Tibial nerve (tissue), 4 donors: ENCODE measurements around the gene ZACN. TPM values are rescaled to one million over a fixed set of nuclear protein-coding genes. Genes with fewer than 3 reads are reported as not detected.

Experiments
- DNase-seq, 2 donors: peaks; one replicate each; pipeline ENCODE4 v3.0.0-alpha.2; 2019; ENCODE audit warnings: low spot score in 2 of 2
- H3K27ac ChIP-seq, 4 donors: fragments of 200-600 bp; sonication (generic) in 3 of 4; one replicate each; pipeline ENCODE4 v1.5.1; 2017 to 2019; ENCODE audit warnings: mild to moderate bottlenecking in 1 of 4
- H3K27me3 ChIP-seq, 2 donors: fragments of 200-600 bp; sonication (generic) in 1 of 2; one replicate each; pipeline versions ENCODE4 v1.5.1 to v1.6.0; 2017 to 2019
- H3K36me3 ChIP-seq, 3 donors: fragments of 200-600 bp; sonication (generic); one replicate each; pipeline ENCODE4 v1.5.1; 2018 to 2019
- H3K4me1 ChIP-seq, 4 donors: fragments of 200-600 bp; sonication (generic) in 3 of 4; one replicate each; pipeline ENCODE4 v1.5.1; 2017 to 2019
- H3K4me3 ChIP-seq, 4 donors: fragments of 200-600 bp; sonication (generic) in 3 of 4; one replicate each; pipeline ENCODE4 v1.5.1; 2017 to 2019; ENCODE audit warnings: mild to moderate bottlenecking in 1 of 4, moderate library complexity in 1 of 4
- H3K9me3 ChIP-seq, 4 donors: fragments of 200-600 bp; sonication (generic) in 3 of 4; one replicate each; pipeline ENCODE4 v1.5.1; 2017 to 2019
- EP300 ChIP-seq, 2 donors: sonication (generic); formaldehyde crosslinking; IDR thresholded peaks; one replicate each; pipeline ENCODE4 v1.6.1; 2017; ENCODE audit warnings: antibody characterized with exemption in 2 of 2, mild to moderate bottlenecking in 1 of 2
- POLR2A ChIP-seq, 2 donors: fragments of 450-650 bp; IDR thresholded peaks; one replicate each; pipeline ENCODE4 v1.6.1; 2017; ENCODE audit warnings: antibody characterized with exemption in 2 of 2, mild to moderate bottlenecking in 2 of 2, moderate library complexity in 2 of 2
- WGBS, 2 donors: methylation state at CpG; one replicate each; pipeline ENCODE4 v1.1.5; 2018; 5-methylcytosine and 5-hydroxymethylcytosine counted together
- total RNA-seq, 4 donors: library from RNA; depleted of rRNA; stranded (reverse); fragments of >200 nt; gene quantifications; one replicate each; pipeline ENCODE4 v1.1.0, GENCODE V29; 2016
- TF ChIP-seq, protein P1 (sequence below), 5 experiments: fragments of 200-600 bp in 3 of 5; fragments of 450-650 bp in 2 of 5; sonication (generic) in 3 of 5; IDR thresholded peaks; one replicate each; pipeline ENCODE4 v1.5.1; 2016 to 2019; ENCODE audit warnings: antibody characterized with exemption in 5 of 5, mild to moderate bottlenecking in 3 of 5, moderate library complexity in 2 of 5

Gene ZACN
- total RNA-seq, 4 donors from 2014 or later: not detected

DNA sequence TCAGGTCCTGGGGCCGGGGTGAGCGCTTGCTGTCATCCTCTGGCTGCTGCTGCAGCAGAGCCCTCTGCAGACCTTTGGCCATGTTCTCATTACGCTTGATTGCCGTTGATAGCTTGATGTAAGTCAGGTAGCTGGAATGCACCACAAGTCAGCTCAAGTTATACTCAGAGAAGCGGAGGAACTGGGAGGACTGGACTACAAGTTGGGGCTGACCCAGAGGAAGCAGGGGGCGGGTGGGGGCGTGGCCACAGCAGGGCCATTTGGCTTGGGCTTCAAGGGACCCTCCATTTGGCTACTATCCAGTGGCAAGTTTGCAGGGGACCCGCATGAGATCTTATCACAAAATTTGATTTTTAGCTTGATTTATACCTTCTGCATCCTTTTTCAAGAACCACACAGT is 32.9 kb upstream of the ZACN start:
- WGBS, 2 donors: 90 to 95% methylated on average over 8 of the region's 8 CpGs

DNA sequence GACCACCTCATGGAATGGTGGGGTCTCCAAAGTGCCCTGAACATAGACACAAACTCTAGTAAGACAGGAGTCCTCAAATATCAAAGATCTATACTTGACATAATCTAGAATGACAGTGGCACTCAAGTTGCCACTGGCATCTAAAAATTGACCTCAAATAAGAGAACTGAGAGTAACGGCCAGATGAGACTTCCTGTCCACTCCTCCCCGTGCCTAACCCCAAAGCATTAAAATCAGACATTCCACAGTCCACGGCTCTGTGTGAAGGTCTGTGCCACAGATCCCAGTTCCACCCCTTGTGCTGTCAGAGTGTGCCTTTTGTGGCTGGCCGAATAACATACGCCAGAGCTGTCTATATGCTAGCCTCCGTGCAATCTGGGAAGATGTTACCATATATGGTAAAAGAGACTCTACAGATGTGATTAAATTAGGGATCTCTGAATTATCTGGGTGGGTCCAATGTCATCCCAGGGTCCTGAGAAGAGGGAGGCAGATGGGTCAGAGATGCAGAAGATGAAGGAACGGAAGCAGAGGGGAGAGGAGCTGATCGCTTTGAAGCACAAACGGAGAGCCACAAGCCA is 30.9 kb upstream of the ZACN start:
- 72 to 84% methylated on average over 9 of the region's 9 CpGs for WGBS, 2 donors
- Histone ChIP-seq H3K27me3 (no peaks in the 10 kb centered on the region), H3K36me3 (peaks cover 10 to 100% (median 42%) of the 10 kb centered on the region in 3 donors), H3K4me3 (no peak overlapping the region), H3K9me3 (no peaks in the 10 kb centered on the region), H3K4me1 (no peaks in the 10 kb centered on the region), H3K27ac (no peak overlapping the region)
- no peak for TF ChIP-seq POLR2A (IDR thresholded peaks at IDR 0.05)
- TF ChIP-seq, protein P1, sequence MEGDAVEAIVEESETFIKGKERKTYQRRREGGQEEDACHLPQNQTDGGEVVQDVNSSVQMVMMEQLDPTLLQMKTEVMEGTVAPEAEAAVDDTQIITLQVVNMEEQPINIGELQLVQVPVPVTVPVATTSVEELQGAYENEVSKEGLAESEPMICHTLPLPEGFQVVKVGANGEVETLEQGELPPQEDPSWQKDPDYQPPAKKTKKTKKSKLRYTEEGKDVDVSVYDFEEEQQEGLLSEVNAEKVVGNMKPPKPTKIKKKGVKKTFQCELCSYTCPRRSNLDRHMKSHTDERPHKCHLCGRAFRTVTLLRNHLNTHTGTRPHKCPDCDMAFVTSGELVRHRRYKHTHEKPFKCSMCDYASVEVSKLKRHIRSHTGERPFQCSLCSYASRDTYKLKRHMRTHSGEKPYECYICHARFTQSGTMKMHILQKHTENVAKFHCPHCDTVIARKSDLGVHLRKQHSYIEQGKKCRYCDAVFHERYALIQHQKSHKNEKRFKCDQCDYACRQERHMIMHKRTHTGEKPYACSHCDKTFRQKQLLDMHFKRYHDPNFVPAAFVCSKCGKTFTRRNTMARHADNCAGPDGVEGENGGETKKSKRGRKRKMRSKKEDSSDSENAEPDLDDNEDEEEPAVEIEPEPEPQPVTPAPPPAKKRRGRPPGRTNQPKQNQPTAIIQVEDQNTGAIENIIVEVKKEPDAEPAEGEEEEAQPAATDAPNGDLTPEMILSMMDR (IDR thresholded peaks at IDR 0.05): no peak
- no peak for TF ChIP-seq EP300 (IDR thresholded peaks at IDR 0.05)
- no peak for DNase-seq

More for the DNA sequence above, 32.9 kb upstream of the ZACN start:
- Histone ChIP-seq H3K36me3 (peaks cover 12 to 100% (median 50%) of the 10 kb centered on the region in 3 donors), H3K27me3 (no peaks in the 10 kb centered on the region), H3K27ac (no peak overlapping the region), H3K4me3 (no peak overlapping the region), H3K9me3 (no peaks in the 10 kb centered on the region), H3K4me1 (no peaks in the 10 kb centered on the region)
- DNase-seq: no peak
- TF ChIP-seq POLR2A (IDR thresholded peaks at IDR 0.05): no peak
- TF ChIP-seq EP300 (IDR thresholded peaks at IDR 0.05): no peak
- TF ChIP-seq, protein P1 (IDR thresholded peaks at IDR 0.05): no peak

GRCh38 chr17:76048711-76049110 is 30.3 kb upstream of the ZACN start:
- TF ChIP-seq, protein P1 (IDR thresholded peaks at IDR 0.05): no peak
- TF ChIP-seq EP300 (IDR thresholded peaks at IDR 0.05) (no peak), POLR2A (IDR thresholded peaks at IDR 0.05) (no peak)
- H3K4me1 ChIP-seq: peaks cover 0 to 3% (median 0%) of the 10 kb centered on the region in 4 donors
- WGBS, 2 donors: 83 to 86% methylated on average over 9 of the region's 9 CpGs
- peaks cover 10 to 100% (median 36%) of the 10 kb centered on the region in 3 donors for H3K36me3 ChIP-seq
- no peak overlapping the region for H3K27ac ChIP-seq
- no peak for DNase-seq
- H3K4me3 ChIP-seq: no peak overlapping the region
- H3K9me3 ChIP-seq: no peaks in the 10 kb centered on the region
- no peaks in the 10 kb centered on the region for H3K27me3 ChIP-seq

- H3K36me3 ChIP-seq: peaks cover 10 to 100% (median 31%) of the 10 kb centered on the region in 3 donors
- H3K27ac ChIP-seq: no peak overlapping the region
- no peak for DNase-seq
- H3K9me3 ChIP-seq: no peaks in the 10 kb centered on the region
- H3K27me3 ChIP-seq: no peaks in the 10 kb centered on the region
- TF ChIP-seq EP300 (IDR thresholded peaks at IDR 0.05) (no peak), POLR2A (IDR thresholded peaks at IDR 0.05) (no peak)
- TF ChIP-seq, protein P1 (IDR thresholded peaks at IDR 0.05): no peak
- WGBS, 2 donors: 88 to 92% methylated on average over 3 of the region's 3 CpGs
- no peak overlapping the region for H3K4me3 ChIP-seq
- peaks cover 0 to 7% (median 0%) of the 10 kb centered on the region in 4 donors for H3K4me1 ChIP-seq
Observed at GRCh38 chr17:76049239-76049638, 29.7 kb upstream of the ZACN start.

DNA sequence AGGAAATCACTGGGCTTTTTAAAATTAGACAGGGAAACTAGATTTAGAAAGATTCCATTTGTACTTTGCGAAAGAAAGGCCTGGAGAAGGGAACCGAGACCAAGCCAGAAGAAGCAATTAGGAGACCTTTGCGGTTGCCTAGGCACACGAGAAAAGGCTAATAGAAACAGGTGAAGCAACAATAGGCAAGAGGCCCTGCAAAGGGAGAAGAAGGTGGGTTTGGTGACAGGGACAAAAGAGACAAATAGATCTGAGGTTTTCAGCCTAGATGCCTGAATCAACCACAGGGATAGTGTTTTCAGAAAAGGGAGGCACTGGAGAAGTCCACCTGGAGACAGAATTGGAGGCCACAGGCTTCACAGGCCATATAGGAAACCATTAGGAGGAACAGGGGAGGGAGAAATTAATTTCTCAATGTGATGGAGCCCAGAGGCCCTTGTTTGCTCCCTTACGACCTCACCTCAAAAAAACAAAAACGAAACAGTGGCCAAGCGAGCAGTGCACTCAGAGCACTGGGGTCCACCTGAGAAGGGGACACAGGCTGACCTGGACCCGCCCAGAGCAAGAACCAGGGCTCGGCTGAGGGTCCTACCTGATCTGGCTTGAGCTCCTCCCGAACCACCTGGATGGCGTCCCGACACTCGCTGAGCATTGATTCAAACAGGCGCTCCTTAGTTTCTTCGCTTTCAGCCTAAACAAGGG is 29.0 kb upstream of the ZACN start:
- no peaks in the 10 kb centered on the region for H3K27me3 ChIP-seq
- WGBS, 2 donors: 89 to 92% methylated on average over 15 of the region's 15 CpGs
- H3K36me3 ChIP-seq: peaks cover 10 to 100% (median 26%) of the 10 kb centered on the region in 3 donors
- H3K27ac ChIP-seq: no peak overlapping the region
- no peaks in the 10 kb centered on the region for H3K9me3 ChIP-seq
- peaks cover 0 to 7% (median 0%) of the 10 kb centered on the region in 4 donors for H3K4me1 ChIP-seq
- DNase-seq: no peak
- TF ChIP-seq, protein P1 (IDR thresholded peaks at IDR 0.05): no peak
- no peak for TF ChIP-seq POLR2A (IDR thresholded peaks at IDR 0.05)
- no peak for TF ChIP-seq EP300 (IDR thresholded peaks at IDR 0.05)
- H3K4me3 ChIP-seq: no peak overlapping the region
